Measurements from ENCODE around the gene PAM. TPM values are rescaled to one million over a fixed set of nuclear protein-coding genes. Genes with fewer than 3 reads are reported as not detected.

PAM gene
- total and polyA plus RNA-seq, 4 donors: 8.2 to 27.5 (median 13.7) TPM

- Histone ChIP-seq H3K9me3 (ENCODE audit: control insufficient read depth in 4 of 4, low read length in 3 of 4) (no peaks in the 10 kb centered on the region), H3K4me3 (ENCODE audit: low read depth in 1 of 3, low read length in 3 of 3) (no peak overlapping the region), H3K27ac (ENCODE audit: low read depth in 1 of 2, low read length in 2 of 2) (no peak overlapping the region), H3K9ac (ENCODE audit: low read depth in 1 of 2, low read length in 2 of 2) (no peak overlapping the region), H3K36me3 (ENCODE audit: control insufficient read depth in 4 of 4, insufficient read depth in 3 of 4, low read depth in 1 of 4, low read length in 3 of 4) (no peaks in the 10 kb centered on the region), H3K27me3 (ENCODE audit: control insufficient read depth in 4 of 4, insufficient read depth in 4 of 4, low read length in 3 of 4) (no peaks in the 10 kb centered on the region), H3K4me1 (ENCODE audit: control insufficient read depth in 4 of 4, insufficient read depth in 4 of 4, low read length in 3 of 4) (no peaks in the 10 kb centered on the region)
- WGBS: 87% methylated on average over 4 of the region's 4 CpGs
- no peak for TF ChIP-seq JUND (IDR thresholded peaks at IDR 0.05)
- no peak for TF ChIP-seq ATF3 (IDR thresholded peaks at IDR 0.05)
- TF ChIP-seq GABPA (IDR thresholded peaks at IDR 0.05 in 1 of 2, conservative IDR thresholded peaks at IDR 0.05 in 1 of 2): no peak
- no peak for TF ChIP-seq MAX (IDR thresholded peaks at IDR 0.05)
- no peak for TF ChIP-seq YY1 (IDR thresholded peaks at IDR 0.05)
- no peak for TF ChIP-seq HNF4A (conservative IDR thresholded peaks at IDR 0.05)
- TF ChIP-seq NR2F2 (IDR thresholded peaks at IDR 0.05): no peak
- no peak for TF ChIP-seq HNF4G (IDR thresholded peaks at IDR 0.05)
- TF ChIP-seq RXRA (IDR thresholded peaks at IDR 0.05): no peak
- TF ChIP-seq TAF1 (conservative IDR thresholded peaks at IDR 0.05): no peak
- no peak for TF ChIP-seq FOXA2 (IDR thresholded peaks at IDR 0.05)
- no peak for TF ChIP-seq RAD21 (IDR thresholded peaks at IDR 0.05)
- no peak for TF ChIP-seq REST (IDR thresholded peaks at IDR 0.05)
- no peak for TF ChIP-seq SP1 (IDR thresholded peaks at IDR 0.05)
- TF ChIP-seq EGR1 (IDR thresholded peaks at IDR 0.05; ENCODE audit: low read depth in 2 of 2): no peak
- TF ChIP-seq CTCF (IDR thresholded peaks at IDR 0.05; ENCODE audit: low read depth, low read length, missing input control): no peak
- TF ChIP-seq ZBTB33 (IDR thresholded peaks at IDR 0.05): no peak
- TF ChIP-seq FOXA1 (IDR thresholded peaks at IDR 0.05): no peak
- DNase-seq (ENCODE audit: low spot score): no peak
Observed at GRCh38 chr5:103003872-103004271, 248.8 kb downstream of the PAM start.
